ENCODE results near the gene CATSPER1.

DNA sequence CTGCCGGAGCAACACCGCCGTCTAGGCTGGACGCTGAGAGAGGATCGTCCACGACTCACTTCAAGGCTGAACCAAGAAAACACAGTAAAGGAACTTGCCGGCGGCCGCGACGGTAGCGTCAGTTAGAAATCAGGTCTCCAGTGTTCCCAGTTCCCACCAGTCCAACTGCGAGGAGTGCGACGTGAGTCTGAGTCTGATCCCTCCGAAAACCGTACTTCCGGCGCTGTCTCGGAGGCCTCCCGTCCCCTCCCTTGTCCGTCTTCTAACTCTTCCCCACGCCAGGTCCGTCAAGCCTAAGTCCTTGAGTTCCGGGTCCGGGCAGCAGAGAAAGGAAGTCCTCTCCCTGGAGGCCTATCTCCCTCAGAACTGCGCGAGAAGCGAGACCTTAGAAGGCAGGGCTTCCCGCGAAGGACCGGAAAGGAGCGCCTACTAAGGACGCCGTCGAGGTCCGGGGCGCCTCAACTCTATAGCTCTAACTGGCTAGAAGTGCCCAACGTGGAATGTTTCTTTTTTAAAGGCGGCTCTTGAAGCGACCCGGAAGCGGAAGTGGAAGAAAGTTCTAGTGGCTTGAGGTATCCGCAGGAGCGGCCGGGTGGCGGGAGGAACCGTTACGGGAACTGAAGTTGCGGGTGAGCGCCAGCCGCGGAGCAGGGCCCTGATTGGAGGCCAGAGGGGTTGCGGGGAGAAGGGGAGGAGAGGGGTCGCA is 24.2 kb downstream of the CATSPER1 start, which contains the start of the genes BANF1 and EIF1AD:
- TF ChIP-seq, protein P1, sequence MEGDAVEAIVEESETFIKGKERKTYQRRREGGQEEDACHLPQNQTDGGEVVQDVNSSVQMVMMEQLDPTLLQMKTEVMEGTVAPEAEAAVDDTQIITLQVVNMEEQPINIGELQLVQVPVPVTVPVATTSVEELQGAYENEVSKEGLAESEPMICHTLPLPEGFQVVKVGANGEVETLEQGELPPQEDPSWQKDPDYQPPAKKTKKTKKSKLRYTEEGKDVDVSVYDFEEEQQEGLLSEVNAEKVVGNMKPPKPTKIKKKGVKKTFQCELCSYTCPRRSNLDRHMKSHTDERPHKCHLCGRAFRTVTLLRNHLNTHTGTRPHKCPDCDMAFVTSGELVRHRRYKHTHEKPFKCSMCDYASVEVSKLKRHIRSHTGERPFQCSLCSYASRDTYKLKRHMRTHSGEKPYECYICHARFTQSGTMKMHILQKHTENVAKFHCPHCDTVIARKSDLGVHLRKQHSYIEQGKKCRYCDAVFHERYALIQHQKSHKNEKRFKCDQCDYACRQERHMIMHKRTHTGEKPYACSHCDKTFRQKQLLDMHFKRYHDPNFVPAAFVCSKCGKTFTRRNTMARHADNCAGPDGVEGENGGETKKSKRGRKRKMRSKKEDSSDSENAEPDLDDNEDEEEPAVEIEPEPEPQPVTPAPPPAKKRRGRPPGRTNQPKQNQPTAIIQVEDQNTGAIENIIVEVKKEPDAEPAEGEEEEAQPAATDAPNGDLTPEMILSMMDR (conservative IDR thresholded peaks at IDR 0.05) = no peak
- no peak for TF ChIP-seq EZH2 (IDR thresholded peaks at IDR 0.05; ENCODE audit: low read depth)
